GM23338 (cell line): Measurements from ENCODE around the gene ABCC12. TPM values are rescaled to one million over a fixed set of nuclear protein-coding genes. Genes with fewer than 3 reads are reported as not detected.
"Not testable (repeated sequence)": the region's sequence is repeated elsewhere in the genome, so short reads cannot be mapped to it uniquely, and the experiment has no call there.

Experiments
- ATAC-seq: fragments of 200-7000 bp; cut with Tn5 transposase; 3 replicates; pipeline ENCODE4 v1.9.1; 2020
- DNase-seq: peaks from one replicate; pipeline ENCODE4 v3.0.0-alpha.2; 2015; ENCODE audit warnings: low spot score
- H2AFZ ChIP-seq: fragments of 200-600 bp; sonication (generic); 2 replicates; pipeline ENCODE4 v1.8.0; 2016; ENCODE audit warnings: antibody characterized with exemption, mild to moderate bottlenecking, moderate library complexity
- H3F3A ChIP-seq: fragments of 200-600 bp; sonication (generic); replicated peaks from 2 replicates; pipeline ENCODE4 v1.8.0; 2017; ENCODE audit warnings: antibody characterized with exemption, mixed run types, low read depth
- H3K27ac ChIP-seq: fragments of 200-600 bp; sonication (generic); 2 replicates; pipeline ENCODE4 v1.6.1; 2016; ENCODE audit warnings: low read depth
- H3K27me3 ChIP-seq: fragments of 200-600 bp; sonication (generic); 2 replicates; pipeline ENCODE4 v1.8.0; 2016; ENCODE audit warnings: mild to moderate bottlenecking, mixed run types, moderate library complexity; ENCODE audit not compliant: insufficient read depth
- H3K36me3 ChIP-seq: fragments of 200-600 bp; sonication (generic); 2 replicates; pipeline ENCODE4 v1.8.0; 2016; ENCODE audit warnings: mild to moderate bottlenecking; ENCODE audit not compliant: insufficient read depth
- H3K4me1 ChIP-seq: fragments of 200-600 bp; sonication (generic); 2 replicates; pipeline ENCODE4 v1.8.0; 2016; ENCODE audit warnings: mild to moderate bottlenecking, moderate library complexity; ENCODE audit not compliant: insufficient read depth
- H3K4me2 ChIP-seq: fragments of 200-600 bp; sonication (generic); 2 replicates; pipeline ENCODE4 v1.7.1; 2017; ENCODE audit warnings: mixed run types
- H3K4me3 ChIP-seq: fragments of 200-600 bp; sonication (generic); 2 replicates; pipeline ENCODE4 v1.6.1; 2016; ENCODE audit warnings: mixed run types
- H3K79me2 ChIP-seq: fragments of 200-600 bp; sonication (generic); replicated peaks from 2 replicates; pipeline ENCODE4 v1.8.0; 2017; ENCODE audit warnings: mild to moderate bottlenecking; ENCODE audit not compliant: insufficient read depth
- H3K9me2 ChIP-seq: fragments of 200-600 bp; sonication (generic); 2 replicates; pipeline ENCODE4 v1.8.0; 2017; ENCODE audit not compliant: insufficient read depth
- H4K20me1 ChIP-seq: fragments of 200-600 bp; sonication (generic); replicated peaks from 2 replicates; pipeline ENCODE4 v1.8.0; 2017; ENCODE audit warnings: mild to moderate bottlenecking; ENCODE audit not compliant: insufficient read depth
- H3K27ac Mint-ChIP-seq: 2 replicates; pipeline ENCODE4 v1.8.0; 2020; ENCODE audit warnings: inconsistent platforms, mild to moderate bottlenecking, moderate library complexity, mixed read lengths
- H3K27me3 Mint-ChIP-seq: 3 replicates; pipeline ENCODE4 v1.8.0; 2022; ENCODE audit warnings: low read depth, mild to moderate bottlenecking, moderate library complexity, mixed read lengths, inconsistent platforms; ENCODE audit not compliant: insufficient read depth, poor library complexity
- H3K36me3 Mint-ChIP-seq: 3 replicates; pipeline ENCODE4 v1.8.0; 2021; ENCODE audit warnings: low read depth, mild to moderate bottlenecking, inconsistent platforms, moderate library complexity, mixed read lengths
- H3K4me1 Mint-ChIP-seq: 3 replicates; pipeline ENCODE4 v1.8.0; 2020; ENCODE audit warnings: mild to moderate bottlenecking, inconsistent platforms, mixed read lengths
- H3K4me3 Mint-ChIP-seq: 3 replicates; pipeline ENCODE4 v1.8.0; 2021; ENCODE audit warnings: moderate library complexity, mild to moderate bottlenecking, inconsistent platforms, mixed read lengths
- H3K9me3 Mint-ChIP-seq: 3 replicates; pipeline ENCODE4 v1.8.0; 2020; ENCODE audit warnings: moderate library complexity, mild to moderate bottlenecking, inconsistent platforms, mixed read lengths
- CREB1 ChIP-seq: fragments of 250-450 bp; sonication (Bioruptor Pico); IDR thresholded peaks from 2 replicates; pipeline ENCODE4 v1.5.0; 2020; ENCODE audit warnings: low read depth, mild to moderate bottlenecking, moderate library complexity
- CTCF ChIP-seq, 2 experiments: fragments of 200-600 bp in 1 of 2; sonication (generic) in 1 of 2; conservative IDR thresholded peaks; 2 replicates each; pipeline versions ENCODE4 v1.5.1 to v1.6.1; 2016 to 2017; ENCODE audit warnings: antibody characterized with exemption in 2 of 2, low read depth in 2 of 2, mild to moderate bottlenecking in 2 of 2, moderate library complexity in 1 of 2
- EZH2phosphoT487 ChIP-seq: fragments of 200-600 bp; sonication (generic); IDR thresholded peaks from one replicate; pipeline ENCODE4 v1.8.1; 2018; ENCODE audit warnings: antibody characterized with exemption; ENCODE audit not compliant: unreplicated experiment
- JUNB ChIP-seq: IDR thresholded peaks from one replicate; pipeline ENCODE4 v1.6.1; 2016; ENCODE audit warnings: antibody characterized with exemption; ENCODE audit not compliant: unreplicated experiment
- POLR2AphosphoS5 ChIP-seq: IDR thresholded peaks from 2 replicates; pipeline ENCODE4 v1.6.1; 2016; ENCODE audit warnings: antibody characterized with exemption, low read depth
- ZNF331 ChIP-seq: fragments of 250-450 bp; sonication (Bioruptor Pico); IDR thresholded peaks from 2 replicates; pipeline ENCODE4 v1.5.0; 2020; ENCODE audit warnings: low read depth, mild to moderate bottlenecking, moderate library complexity
- polyA plus RNA-seq: library from polyadenylated mRNA; unstranded; fragments of >200 nt; fragmentation: Nextera tagmentation; extraction: Ambion mirVana; gene quantifications from 2 replicates; pipeline ENCODE4 v1.2.1, GENCODE V29; 2016
- total RNA-seq: library from RNA; depleted of rRNA; stranded (reverse); fragments of >200 nt; shearing (Covaris generic); gene quantifications from 2 replicates; pipeline ENCODE4 v1.2.3, GENCODE V29; 2014

ABCC12 gene
- total and polyA plus RNA-seq, 2 experiments from 2014 or later = not detected

- TF ChIP-seq CTCF (conservative IDR thresholded peaks at IDR 0.05; ENCODE audit: low read depth in 2 of 2) = no peak
Measured at GRCh38 chr16:48169896-48170295, 14.1 kb upstream of the ABCC12 start (continued).

GRCh38 chr16:48168075-48168474, 12.3 kb upstream of the ABCC12 start:
- Histone ChIP-seq H3K27me3 (no peaks in the 10 kb centered on the region), H3F3A (no peaks in the 10 kb centered on the region), H3K79me2 (no peaks in the 10 kb centered on the region), H2AFZ (no peak overlapping the region), H3K36me3 (no peaks in the 10 kb centered on the region), H3K9me2 (no peaks in the 10 kb centered on the region), H3K4me1 (no peaks in the 10 kb centered on the region), H3K27ac (no peak overlapping the region), H3K4me2 (no peak overlapping the region), H3K4me3 (no peak overlapping the region), H4K20me1 (no peaks in the 10 kb centered on the region)
- DNase-seq = no peak
- Mint-ChIP-seq H3K36me3 (no peaks in the 10 kb centered on the region), H3K9me3 (no peaks in the 10 kb centered on the region), H3K4me1 (peaks cover 13% of the 10 kb centered on the region), H3K27me3 (peaks cover 9% of the 10 kb centered on the region), H3K4me3 (no peak overlapping the region), H3K27ac (no peak overlapping the region)
- TF ChIP-seq CTCF (conservative IDR thresholded peaks at IDR 0.05; ENCODE audit: low read depth in 2 of 2) = no peak
- TF ChIP-seq CREB1 (CRISPR knock-in tag) = no peak
- no peak for TF ChIP-seq POLR2AphosphoS5
- TF ChIP-seq ZNF331 (CRISPR knock-in tag) = no peak
- no peak for TF ChIP-seq EZH2phosphoT487
- TF ChIP-seq JUNB = no peak
- ATAC-seq = no peak

- not testable (repeated sequence) for H3K27ac ChIP-seq, H3K27ac Mint-ChIP-seq, H3F3A ChIP-seq, H3K27me3 Mint-ChIP-seq, H3K36me3 ChIP-seq, H3K27me3 ChIP-seq, H3K4me2 ChIP-seq, H4K20me1 ChIP-seq, H3K4me3 Mint-ChIP-seq, H3K79me2 ChIP-seq, DNase-seq, H3K36me3 Mint-ChIP-seq, H3K9me3 Mint-ChIP-seq, H3K9me2 ChIP-seq, ATAC-seq, H3K4me3 ChIP-seq, H3K4me1 ChIP-seq
- H2AFZ ChIP-seq = 0 out of 2 replicates have a peak overlapping the region, but pooled peaks have one; percentile 94
- peaks cover 13% of the 10 kb centered on the region for H3K4me1 Mint-ChIP-seq
Measured at GRCh38 chr16:48166617-48167016, 10.8 kb upstream of the ABCC12 start.
